ENCODE measurements around the gene CNTNAP5. TPM values are rescaled to one million over a fixed set of nuclear protein-coding genes. Genes with fewer than 3 reads are reported as not detected.

The CNTNAP5 gene
- total RNA-seq, 1 donor from 2014 or later, result not detected

DNA sequence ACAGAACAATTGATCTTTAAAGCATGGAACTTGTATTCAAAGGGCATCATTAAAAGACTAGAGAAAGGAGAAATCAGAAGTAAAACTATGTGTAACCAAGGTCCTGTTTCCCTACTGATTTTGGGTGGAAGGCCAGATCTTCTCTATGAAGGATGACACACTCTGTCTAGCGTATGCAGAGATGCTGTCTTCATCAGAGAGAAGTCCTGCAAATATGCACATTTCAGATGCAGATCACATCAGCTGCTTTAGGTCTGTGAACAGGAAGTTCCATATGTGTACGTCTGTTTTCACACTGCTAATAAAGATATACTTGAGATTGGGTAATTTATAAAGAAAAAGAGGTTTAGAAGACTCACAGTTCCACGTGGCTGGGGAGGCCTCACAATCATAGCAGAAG is 857.3 kb downstream of the CNTNAP5 start:
- no peak for TF ChIP-seq CTCF (IDR thresholded peaks at IDR 0.05; ENCODE audit: insufficient read depth, low read length, severe bottlenecking)
- no peak for FAIRE-seq
- H3K4me3 ChIP-seq (ENCODE audit: low read depth, low read length), result no peak overlapping the region
- no peaks in the 10 kb centered on the region for H3K36me3 ChIP-seq (ENCODE audit: control insufficient read depth, insufficient read depth, low read length)
- H3K27me3 ChIP-seq (ENCODE audit: control insufficient read depth, insufficient read depth, low read length), result no peaks in the 10 kb centered on the region
- DNase-seq (ENCODE audit: low read depth), result no peak

GRCh38 chr2:124883595-124883994 is 858.5 kb downstream of the CNTNAP5 start:
- FAIRE-seq (no peak), DNase-seq (ENCODE audit: low read depth) (no peak)
- H3K27me3 ChIP-seq (ENCODE audit: control insufficient read depth, insufficient read depth, low read length), result no peaks in the 10 kb centered on the region
- H3K36me3 ChIP-seq (ENCODE audit: control insufficient read depth, insufficient read depth, low read length), result no peaks in the 10 kb centered on the region
- no peak overlapping the region for H3K4me3 ChIP-seq (ENCODE audit: low read depth, low read length)
- TF ChIP-seq CTCF (IDR thresholded peaks at IDR 0.05; ENCODE audit: insufficient read depth, low read length, severe bottlenecking), result no peak

DNA sequence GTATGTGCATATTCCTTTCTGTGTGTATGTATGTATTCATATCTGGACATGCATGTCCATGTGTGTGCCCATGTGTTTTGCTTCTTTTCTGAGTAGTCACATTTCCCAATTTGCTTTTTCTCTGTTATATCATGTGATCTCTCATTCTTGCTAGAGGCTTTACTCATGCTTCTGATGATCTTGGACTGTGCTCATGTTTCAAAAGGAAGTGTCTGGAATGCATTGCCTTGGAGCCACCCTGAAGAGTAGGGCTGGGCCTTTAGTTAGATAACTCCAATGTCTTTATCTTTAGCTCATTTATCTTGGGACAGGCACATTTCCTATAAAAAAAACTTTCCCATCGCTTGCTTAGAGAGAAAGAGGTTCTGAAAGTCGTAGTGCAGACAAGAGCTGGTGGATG is 859.2 kb downstream of the CNTNAP5 start:
- Histone ChIP-seq H3K36me3 (ENCODE audit: control insufficient read depth, insufficient read depth, low read length) (no peaks in the 10 kb centered on the region), H3K27me3 (ENCODE audit: control insufficient read depth, insufficient read depth, low read length) (no peaks in the 10 kb centered on the region), H3K4me3 (ENCODE audit: low read depth, low read length) (no peak overlapping the region)
- no peak for FAIRE-seq
- TF ChIP-seq CTCF (IDR thresholded peaks at IDR 0.05; ENCODE audit: insufficient read depth, low read length, severe bottlenecking), result no peak
- DNase-seq (ENCODE audit: low read depth), result no peak

DNA sequence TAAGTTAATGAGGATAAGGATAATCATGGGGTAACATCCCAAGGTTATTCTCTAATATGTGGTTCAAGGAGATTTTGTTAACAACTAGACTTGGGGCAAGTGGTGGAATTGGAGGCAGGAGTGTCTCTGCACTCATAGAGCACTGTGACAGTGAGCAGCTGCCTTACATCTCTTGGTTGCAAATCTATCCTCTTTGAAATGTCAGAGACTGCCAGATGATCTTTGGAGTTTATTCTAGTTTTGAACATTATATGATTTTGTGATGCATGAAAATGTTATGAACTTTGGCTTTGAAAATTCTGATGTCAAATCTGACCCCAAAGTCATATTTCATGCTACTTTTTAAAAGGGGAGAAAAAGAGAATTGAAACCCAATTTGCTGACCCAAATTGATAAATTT is 861.1 kb downstream of the CNTNAP5 start:
- no peak for TF ChIP-seq CTCF (IDR thresholded peaks at IDR 0.05; ENCODE audit: insufficient read depth, low read length, severe bottlenecking)
- DNase-seq (ENCODE audit: low read depth) (no peak), FAIRE-seq (no peak)
- H3K27me3 ChIP-seq (ENCODE audit: control insufficient read depth, insufficient read depth, low read length), result no peaks in the 10 kb centered on the region
- no peaks in the 10 kb centered on the region for H3K36me3 ChIP-seq (ENCODE audit: control insufficient read depth, insufficient read depth, low read length)
- no peak overlapping the region for H3K4me3 ChIP-seq (ENCODE audit: low read depth, low read length)

- Histone ChIP-seq H3K27me3 (ENCODE audit: control insufficient read depth, insufficient read depth, low read length) (no peaks in the 10 kb centered on the region), H3K4me3 (ENCODE audit: low read depth, low read length) (no peak overlapping the region), H3K36me3 (ENCODE audit: control insufficient read depth, insufficient read depth, low read length) (no peaks in the 10 kb centered on the region)
- FAIRE-seq, result no peak
- no peak for DNase-seq (ENCODE audit: low read depth)
- TF ChIP-seq CTCF (IDR thresholded peaks at IDR 0.05; ENCODE audit: insufficient read depth, low read length, severe bottlenecking), result no peak
These were observed 862.4 kb downstream of the CNTNAP5 start for GRCh38 chr2:124887466-124887865.

- no peak for TF ChIP-seq CTCF (IDR thresholded peaks at IDR 0.05; ENCODE audit: insufficient read depth, low read length, severe bottlenecking)
- DNase-seq (ENCODE audit: low read depth) (no peak), FAIRE-seq (no peak)
- Histone ChIP-seq H3K4me3 (ENCODE audit: low read depth, low read length) (no peak overlapping the region), H3K36me3 (ENCODE audit: control insufficient read depth, insufficient read depth, low read length) (no peaks in the 10 kb centered on the region), H3K27me3 (ENCODE audit: control insufficient read depth, insufficient read depth, low read length) (no peaks in the 10 kb centered on the region)
These were observed 863.3 kb downstream of the CNTNAP5 start for GRCh38 chr2:124888431-124888830.

All from bronchial epithelial cell (primary cell).